MM.1S (cell line): ENCODE data around the gene CDK6.
A peak's percentile ranks its signal among the peaks of the same experiment; 100 is the strongest.

Source experiments
- EZH2 ChIP-seq: fragments of 300-600 bp; sonication (generic); optimal IDR thresholded peaks from 2 replicates; pipeline ENCODE3; 2017; ENCODE audit warnings: low read depth, mild to moderate bottlenecking, antibody characterized with exemption, low read length, mixed read lengths
- EZH2phosphoT487 ChIP-seq: fragments of 300-600 bp; sonication (generic); IDR thresholded peaks from 2 replicates; pipeline ENCODE4 v1.6.1; 2018; ENCODE audit warnings: antibody characterized with exemption, low read length
- TF ChIP-seq, protein P1 (sequence below): fragments of 300-600 bp; sonication (generic); IDR thresholded peaks from 2 replicates; pipeline ENCODE4 v1.5.1; 2016; ENCODE audit warnings: antibody characterized with exemption, low read length, mixed read lengths

GRCh38 chr7:92691578-92691977 lies 144.8 kb downstream of the CDK6 start:
- TF ChIP-seq, protein P1, sequence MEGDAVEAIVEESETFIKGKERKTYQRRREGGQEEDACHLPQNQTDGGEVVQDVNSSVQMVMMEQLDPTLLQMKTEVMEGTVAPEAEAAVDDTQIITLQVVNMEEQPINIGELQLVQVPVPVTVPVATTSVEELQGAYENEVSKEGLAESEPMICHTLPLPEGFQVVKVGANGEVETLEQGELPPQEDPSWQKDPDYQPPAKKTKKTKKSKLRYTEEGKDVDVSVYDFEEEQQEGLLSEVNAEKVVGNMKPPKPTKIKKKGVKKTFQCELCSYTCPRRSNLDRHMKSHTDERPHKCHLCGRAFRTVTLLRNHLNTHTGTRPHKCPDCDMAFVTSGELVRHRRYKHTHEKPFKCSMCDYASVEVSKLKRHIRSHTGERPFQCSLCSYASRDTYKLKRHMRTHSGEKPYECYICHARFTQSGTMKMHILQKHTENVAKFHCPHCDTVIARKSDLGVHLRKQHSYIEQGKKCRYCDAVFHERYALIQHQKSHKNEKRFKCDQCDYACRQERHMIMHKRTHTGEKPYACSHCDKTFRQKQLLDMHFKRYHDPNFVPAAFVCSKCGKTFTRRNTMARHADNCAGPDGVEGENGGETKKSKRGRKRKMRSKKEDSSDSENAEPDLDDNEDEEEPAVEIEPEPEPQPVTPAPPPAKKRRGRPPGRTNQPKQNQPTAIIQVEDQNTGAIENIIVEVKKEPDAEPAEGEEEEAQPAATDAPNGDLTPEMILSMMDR: peak; percentile 63
- TF ChIP-seq EZH2 (no peak), EZH2phosphoT487 (no peak)
